Liver (tissue), 9 donors: Measurements from ENCODE around the gene EP400. TPM values are rescaled to one million over a fixed set of nuclear protein-coding genes. Genes with fewer than 3 reads are reported as not detected.
"Not testable (repeated sequence)": the region's sequence is repeated elsewhere in the genome, so short reads cannot be mapped to it uniquely, and the experiment has no call there.

Experiments used
- DNase-seq: peaks from one replicate; pipeline ENCODE4 v3.0.0-alpha.2; 2017; ENCODE audit warnings: low spot score
- H3K27ac ChIP-seq, 2 donors: one replicate each; pipeline ENCODE4 v1.7.0; 2013; ENCODE audit warnings: inconsistent platforms in 2 of 2, low read length in 2 of 2, control low read depth in 1 of 2, low read depth in 1 of 2, mild to moderate bottlenecking in 1 of 2
- H3K27me3 ChIP-seq, 4 donors: one replicate each; pipeline versions ENCODE4 v1.6.1 to v1.7.0; 2013; ENCODE audit warnings: low read length in 3 of 4, inconsistent platforms in 1 of 4, mild to moderate bottlenecking in 1 of 4, moderate library complexity in 1 of 4; ENCODE audit not compliant: control insufficient read depth in 4 of 4, insufficient read depth in 4 of 4
- H3K36me3 ChIP-seq, 4 donors: one replicate each; pipeline versions ENCODE4 v1.6.1 to v1.7.0; 2013; ENCODE audit warnings: low read length in 3 of 4, mild to moderate bottlenecking in 3 of 4, low read depth in 1 of 4, moderate library complexity in 1 of 4; ENCODE audit not compliant: control insufficient read depth in 4 of 4, insufficient read depth in 3 of 4
- H3K4me1 ChIP-seq, 4 donors: one replicate each; pipeline versions ENCODE4 v1.6.1 to v1.7.0; 2013; ENCODE audit warnings: low read length in 3 of 4, mild to moderate bottlenecking in 3 of 4, moderate library complexity in 1 of 4; ENCODE audit not compliant: control insufficient read depth in 4 of 4, insufficient read depth in 4 of 4
- H3K4me3 ChIP-seq, 3 donors: one replicate each; pipeline versions ENCODE4 v1.6.1 to v1.7.0; 2013; ENCODE audit warnings: low read length in 3 of 3, control low read depth in 1 of 3, low read depth in 1 of 3, mild to moderate bottlenecking in 1 of 3
- H3K9ac ChIP-seq, 2 donors: one replicate each; pipeline ENCODE4 v1.7.0; 2013; ENCODE audit warnings: low read length in 2 of 2, mild to moderate bottlenecking in 2 of 2, moderate library complexity in 2 of 2, control low read depth in 1 of 2, low read depth in 1 of 2
- H3K9me3 ChIP-seq, 4 donors: one replicate each; pipeline versions ENCODE4 v1.6.1 to v1.7.0; 2013; ENCODE audit warnings: low read length in 3 of 4; ENCODE audit not compliant: control insufficient read depth in 4 of 4
- EGR1 ChIP-seq, 2 donors: IDR thresholded peaks; 2 replicates each; pipeline ENCODE4 v1.6.1; 2016 to 2018; ENCODE audit warnings: antibody characterized with exemption in 2 of 2, low read depth in 2 of 2
- GABPA ChIP-seq, 2 donors: IDR thresholded peaks in 1 of 2; conservative IDR thresholded peaks in 1 of 2; 2 replicates each; pipeline ENCODE4 v1.6.1; 2016; ENCODE audit warnings: antibody characterized with exemption in 2 of 2, mild to moderate bottlenecking in 1 of 2, moderate library complexity in 1 of 2
- HNF4A ChIP-seq, 2 donors: conservative IDR thresholded peaks; 2 replicates each; pipeline ENCODE4 v1.6.1; 2016; ENCODE audit warnings: antibody characterized with exemption in 2 of 2, mild to moderate bottlenecking in 2 of 2
- JUND ChIP-seq, 2 donors: IDR thresholded peaks; 2 replicates each; pipeline ENCODE4 v1.6.1; 2016; ENCODE audit warnings: antibody characterized with exemption in 2 of 2
- NR2F2 ChIP-seq: IDR thresholded peaks from 2 replicates; pipeline ENCODE4 v1.6.1; 2016; ENCODE audit warnings: antibody characterized with exemption
- RAD21 ChIP-seq, 2 donors: IDR thresholded peaks; 2 replicates each; pipeline ENCODE4 v1.6.1; 2016; ENCODE audit warnings: antibody characterized with exemption in 2 of 2, mild to moderate bottlenecking in 2 of 2
- RXRA ChIP-seq, 2 donors: IDR thresholded peaks; 2 replicates each; pipeline ENCODE4 v1.6.1; 2017 to 2018; ENCODE audit warnings: antibody characterized with exemption in 2 of 2, mild to moderate bottlenecking in 1 of 2
- TAF1 ChIP-seq: conservative IDR thresholded peaks from 2 replicates; pipeline ENCODE4 v1.6.1; 2016; ENCODE audit warnings: antibody characterized with exemption, mild to moderate bottlenecking
- YY1 ChIP-seq: IDR thresholded peaks from 2 replicates; pipeline ENCODE4 v1.6.1; 2016; ENCODE audit warnings: antibody characterized with exemption, mild to moderate bottlenecking
- WGBS: extraction: QIAGEN DNeasy Blood & Tissue Kit; methylation state at CpG from one replicate; pipeline ENCODE4 v1.1.7; 2013; 5-methylcytosine and 5-hydroxymethylcytosine counted together
- polyA plus RNA-seq, 2 donors: library from polyadenylated mRNA; stranded (reverse) in 1 of 2; unstranded in 1 of 2; fragments of 200-250 nt in 1 of 2; fragments of >200 nt in 1 of 2; fragmentation: Nextera tagmentation in 1 of 2; extraction: Ambion mirVana in 1 of 2; gene quantifications; one replicate each; pipeline versions ENCODE4 v1.2.1 to v1.2.3, GENCODE V29; 2013 to 2015
- total RNA-seq, 2 donors: library from RNA; depleted of rRNA; stranded (reverse); fragments of >200 nt; gene quantifications; one replicate each; pipeline ENCODE4 v1.2.3, GENCODE V29; 2014
- TF ChIP-seq, protein P1 (sequence below): IDR thresholded peaks from 2 replicates; pipeline ENCODE4 v1.6.1; 2016; ENCODE audit warnings: antibody characterized with exemption
- donor health status: healthy.
- donor health status: healthy.
- donor health status: healthy.
- donor health status: healthy.
- donor health status: healthy.

EP400 gene
- total and polyA plus RNA-seq, 4 donors: 4.7 to 12.4 (median 7.1) TPM

DNA sequence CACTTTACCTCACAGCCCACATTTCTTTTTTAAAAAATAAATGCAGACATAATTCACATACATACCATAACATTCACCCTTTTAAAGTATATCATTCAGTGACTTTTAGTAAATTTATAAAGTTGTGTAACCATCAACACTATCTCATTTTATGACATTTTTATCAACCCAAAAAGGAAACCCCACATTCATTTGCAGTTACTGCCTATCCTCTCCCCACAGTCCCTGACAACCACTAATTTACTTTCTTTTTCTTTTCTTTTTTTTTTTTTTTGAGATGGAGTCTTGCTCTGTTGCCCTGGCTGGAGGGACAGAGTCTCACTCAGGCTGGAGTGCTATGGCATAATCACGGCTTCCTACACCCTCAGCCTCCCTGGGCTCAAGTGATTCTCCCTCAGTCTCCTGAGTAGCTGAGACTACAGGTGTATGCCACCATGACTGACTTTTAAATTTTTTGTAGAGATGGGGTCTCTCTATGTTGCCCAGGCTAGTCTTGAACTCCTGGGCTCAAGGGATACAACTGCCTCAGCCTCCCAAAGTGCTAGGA is 1.5 kb upstream of the EP400 start:
- H3K27ac ChIP-seq: peak overlapping the region in 1 of 2 donors; percentile 7
- no peak for DNase-seq

DNA sequence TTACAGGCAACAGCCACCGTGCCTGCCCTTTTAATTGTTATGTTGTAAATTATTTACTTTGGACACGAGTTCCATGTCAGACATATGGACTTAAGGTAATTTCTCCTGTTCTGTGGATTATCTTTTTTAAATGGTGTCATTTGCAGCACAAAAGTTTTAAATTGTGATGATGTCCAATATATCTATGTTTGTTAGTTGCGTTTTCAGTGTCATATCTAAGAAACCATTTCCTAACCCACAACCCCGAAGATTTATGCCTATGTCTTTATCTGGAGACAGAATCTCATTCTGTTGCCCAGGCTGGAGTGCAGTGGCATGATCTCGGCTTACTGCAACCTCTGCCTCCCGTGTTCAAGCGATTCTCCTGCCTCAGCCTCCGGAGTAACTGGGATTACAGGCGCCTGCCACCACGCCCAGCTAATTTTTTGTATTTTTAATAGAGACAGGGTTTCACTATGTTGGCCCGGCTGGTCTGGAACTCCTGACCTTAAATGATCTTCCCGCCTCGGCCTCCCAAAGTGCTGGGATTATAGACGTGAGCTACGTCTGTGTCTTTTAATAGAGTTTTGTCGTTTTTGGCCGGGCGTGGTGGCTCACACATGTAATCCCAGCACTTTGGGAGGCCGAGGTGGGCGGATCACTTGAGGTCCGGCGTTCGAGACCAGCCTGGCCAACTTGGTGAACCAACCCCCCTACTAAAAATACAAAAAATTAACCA is 870 bp upstream of the EP400 start:
- DNase-seq, H3K36me3 ChIP-seq, H3K27me3 ChIP-seq, H3K9me3 ChIP-seq: not testable (repeated sequence)
- 54% methylated on average over 23 of the region's 23 CpGs for WGBS
- peaks cover 0 to 14% (median 7%) of the 10 kb centered on the region in 4 donors for H3K4me1 ChIP-seq
- H3K9ac ChIP-seq: peak overlapping the region in 1 of 2 donors; percentile 14
- H3K27ac ChIP-seq: peak overlapping the region; percentile 54 to 60
- peak overlapping the region in 1 of 3 donors; percentile 78 for H3K4me3 ChIP-seq

More for the DNA sequence above, 1.5 kb upstream of the EP400 start:
- no peaks in the 10 kb centered on the region for H3K9me3 ChIP-seq
- H3K9ac ChIP-seq: no peak overlapping the region
- no peaks in the 10 kb centered on the region for H3K27me3 ChIP-seq
- peaks cover 0 to 14% (median 7%) of the 10 kb centered on the region in 4 donors for H3K4me1 ChIP-seq
- H3K4me3 ChIP-seq: no peak overlapping the region
- TF ChIP-seq HNF4A (conservative IDR thresholded peaks at IDR 0.05) (no peak), NR2F2 (no peak), RAD21 (IDR thresholded peaks at IDR 0.05) (no peak), GABPA (IDR thresholded peaks at IDR 0.05 in 1 of 2, conservative IDR thresholded peaks at IDR 0.05 in 1 of 2) (no peak), TAF1 (no peak), RXRA (IDR thresholded peaks at IDR 0.05) (no peak), YY1 (no peak)
- TF ChIP-seq, protein P1, sequence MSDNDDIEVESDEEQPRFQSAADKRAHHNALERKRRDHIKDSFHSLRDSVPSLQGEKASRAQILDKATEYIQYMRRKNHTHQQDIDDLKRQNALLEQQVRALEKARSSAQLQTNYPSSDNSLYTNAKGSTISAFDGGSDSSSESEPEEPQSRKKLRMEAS: no peak
- 74% methylated on average over 1 of the region's 1 CpG for WGBS
- H3K36me3 ChIP-seq: peaks cover 0 to 13% (median 3%) of the 10 kb centered on the region in 4 donors

DNA sequence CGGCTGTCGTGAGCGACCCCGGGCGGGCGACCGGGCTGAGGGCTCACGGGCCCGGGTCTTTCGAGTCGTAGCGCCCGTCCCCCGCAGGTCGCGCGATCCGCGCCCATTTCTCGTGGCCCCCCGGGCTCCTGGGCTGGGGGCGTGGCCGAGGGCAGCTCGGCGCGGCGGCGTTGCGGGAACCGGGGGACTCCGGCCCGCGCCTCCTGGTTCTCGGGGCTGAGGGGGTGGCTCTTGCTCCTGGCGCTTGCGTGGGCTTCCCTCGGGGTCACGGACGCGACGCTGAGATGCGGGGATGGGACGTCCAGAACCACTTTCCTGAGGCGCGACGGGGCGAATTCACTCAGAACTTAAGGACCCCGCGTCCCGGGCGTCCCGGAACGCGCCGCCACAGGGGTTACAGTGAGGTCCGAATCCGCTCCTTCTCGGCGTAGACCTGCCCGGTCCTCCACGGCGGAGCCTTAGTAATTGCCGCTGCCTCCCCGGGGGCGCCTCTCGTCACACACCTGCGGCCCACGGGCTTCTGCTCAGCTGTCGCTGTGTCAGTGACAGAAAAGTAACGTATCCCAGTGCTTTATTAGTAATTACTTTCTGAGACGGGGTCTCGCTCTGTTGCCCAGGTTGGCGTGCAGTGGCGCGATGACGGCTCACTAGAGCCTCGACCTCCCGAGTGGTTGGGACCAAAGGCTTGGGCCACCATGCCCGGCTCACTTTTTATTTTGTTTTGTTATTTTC is 606 bp downstream of the EP400 start:
- H3K9ac ChIP-seq: peak overlapping the region; percentile 11 to 77
- H3K27ac ChIP-seq: peak overlapping the region; percentile 54 to 60
- no peaks in the 10 kb centered on the region for H3K9me3 ChIP-seq
- peaks cover 0 to 14% (median 7%) of the 10 kb centered on the region in 4 donors for H3K4me1 ChIP-seq
- no peaks in the 10 kb centered on the region for H3K27me3 ChIP-seq
- WGBS: under 1% methylated on average over 79 of the region's 79 CpGs
- H3K4me3 ChIP-seq: peak overlapping the region; percentile 78 to 93 (median 79)
- no peaks in the 10 kb centered on the region for H3K36me3 ChIP-seq
- peak; percentile 51 for DNase-seq
- TF ChIP-seq NR2F2 (no peak), EGR1 (IDR thresholded peaks at IDR 0.05; ENCODE audit: low read depth in 2 of 2) (no peak), TAF1 (no peak), JUND (IDR thresholded peaks at IDR 0.05) (no peak)

DNA sequence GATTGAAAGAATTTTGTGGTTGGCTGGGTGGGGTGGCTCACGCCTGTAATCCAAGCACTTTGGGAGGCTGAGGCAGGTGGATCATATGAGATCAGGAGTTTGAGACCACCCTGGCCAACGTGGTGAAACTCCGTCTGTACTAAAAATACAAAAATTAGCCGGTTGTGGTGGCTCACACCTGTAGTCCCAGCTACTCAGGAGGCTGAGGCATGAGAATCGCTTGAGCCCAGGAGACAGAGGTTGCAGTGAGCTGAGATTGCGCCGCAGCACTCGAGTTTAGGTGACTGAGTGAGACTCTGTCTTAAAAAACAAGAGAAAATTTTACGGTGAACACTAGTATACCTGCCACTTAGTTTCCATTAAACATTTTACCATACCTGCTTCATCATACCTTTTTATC is 4.1 kb downstream of the EP400 start:
- H3K27ac ChIP-seq, H3K36me3 ChIP-seq, H3K9me3 ChIP-seq, H3K9ac ChIP-seq, DNase-seq, H3K27me3 ChIP-seq, H3K4me3 ChIP-seq: not testable (repeated sequence)
- 97% methylated on average over 9 of the region's 9 CpGs for WGBS
- H3K4me1 ChIP-seq: peaks cover 6 to 22% (median 15%) of the 10 kb centered on the region in 4 donors

DNA sequence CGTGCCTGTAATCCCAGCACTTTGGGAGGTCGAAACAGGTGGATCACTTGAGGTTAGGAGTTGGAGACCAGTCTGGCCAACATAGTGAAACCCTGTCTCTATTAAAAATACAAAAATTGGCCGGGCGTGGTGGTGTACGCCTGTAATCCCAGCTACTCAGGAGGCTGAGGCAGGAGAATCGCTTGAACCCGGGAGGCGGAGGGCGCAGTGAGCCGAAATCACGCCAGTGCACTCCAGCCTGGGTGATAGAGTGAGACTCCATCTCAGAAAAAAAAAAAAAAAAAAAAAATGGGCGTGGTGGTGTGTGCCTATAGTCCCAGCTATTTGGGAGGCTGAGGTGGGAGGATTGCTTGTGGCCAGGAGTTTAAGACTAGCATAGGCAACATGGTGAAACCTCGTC is 4.7 kb downstream of the EP400 start:
- H3K36me3 ChIP-seq, DNase-seq, H3K9ac ChIP-seq, H3K4me3 ChIP-seq, H3K27me3 ChIP-seq, H3K27ac ChIP-seq, H3K9me3 ChIP-seq: not testable (repeated sequence)
- WGBS: 96% methylated on average over 13 of the region's 13 CpGs
- peaks cover 8 to 21% (median 14%) of the 10 kb centered on the region in 4 donors for H3K4me1 ChIP-seq
